GM23338 (cell line): ENCODE results near the gene HADH. TPM values are rescaled to one million over a fixed set of nuclear protein-coding genes. Genes with fewer than 3 reads are reported as not detected.

Experiments used
- ATAC-seq: fragments of 200-7000 bp; cut with Tn5 transposase; 3 replicates; pipeline ENCODE4 v1.9.1; 2020
- DNase-seq: peaks from one replicate; pipeline ENCODE4 v3.0.0-alpha.2; 2015; ENCODE audit warnings: low spot score
- H2AFZ ChIP-seq: fragments of 200-600 bp; sonication (generic); 2 replicates; pipeline ENCODE4 v1.8.0; 2016; ENCODE audit warnings: antibody characterized with exemption, mild to moderate bottlenecking, moderate library complexity
- H3F3A ChIP-seq: fragments of 200-600 bp; sonication (generic); replicated peaks from 2 replicates; pipeline ENCODE4 v1.8.0; 2017; ENCODE audit warnings: antibody characterized with exemption, mixed run types, low read depth
- H3K27ac ChIP-seq: fragments of 200-600 bp; sonication (generic); 2 replicates; pipeline ENCODE4 v1.6.1; 2016; ENCODE audit warnings: low read depth
- H3K27me3 ChIP-seq: fragments of 200-600 bp; sonication (generic); 2 replicates; pipeline ENCODE4 v1.8.0; 2016; ENCODE audit warnings: mild to moderate bottlenecking, mixed run types, moderate library complexity; ENCODE audit not compliant: insufficient read depth
- H3K36me3 ChIP-seq: fragments of 200-600 bp; sonication (generic); 2 replicates; pipeline ENCODE4 v1.8.0; 2016; ENCODE audit warnings: mild to moderate bottlenecking; ENCODE audit not compliant: insufficient read depth
- H3K4me1 ChIP-seq: fragments of 200-600 bp; sonication (generic); 2 replicates; pipeline ENCODE4 v1.8.0; 2016; ENCODE audit warnings: mild to moderate bottlenecking, moderate library complexity; ENCODE audit not compliant: insufficient read depth
- H3K4me2 ChIP-seq: fragments of 200-600 bp; sonication (generic); 2 replicates; pipeline ENCODE4 v1.7.1; 2017; ENCODE audit warnings: mixed run types
- H3K4me3 ChIP-seq: fragments of 200-600 bp; sonication (generic); 2 replicates; pipeline ENCODE4 v1.6.1; 2016; ENCODE audit warnings: mixed run types
- H3K79me2 ChIP-seq: fragments of 200-600 bp; sonication (generic); replicated peaks from 2 replicates; pipeline ENCODE4 v1.8.0; 2017; ENCODE audit warnings: mild to moderate bottlenecking; ENCODE audit not compliant: insufficient read depth
- H3K9me2 ChIP-seq: fragments of 200-600 bp; sonication (generic); 2 replicates; pipeline ENCODE4 v1.8.0; 2017; ENCODE audit not compliant: insufficient read depth
- H4K20me1 ChIP-seq: fragments of 200-600 bp; sonication (generic); replicated peaks from 2 replicates; pipeline ENCODE4 v1.8.0; 2017; ENCODE audit warnings: mild to moderate bottlenecking; ENCODE audit not compliant: insufficient read depth
- H3K27ac Mint-ChIP-seq: 2 replicates; pipeline ENCODE4 v1.8.0; 2020; ENCODE audit warnings: inconsistent platforms, mild to moderate bottlenecking, moderate library complexity, mixed read lengths
- H3K27me3 Mint-ChIP-seq: 3 replicates; pipeline ENCODE4 v1.8.0; 2022; ENCODE audit warnings: low read depth, mild to moderate bottlenecking, moderate library complexity, mixed read lengths, inconsistent platforms; ENCODE audit not compliant: insufficient read depth, poor library complexity
- H3K36me3 Mint-ChIP-seq: 3 replicates; pipeline ENCODE4 v1.8.0; 2021; ENCODE audit warnings: low read depth, mild to moderate bottlenecking, inconsistent platforms, moderate library complexity, mixed read lengths
- H3K4me1 Mint-ChIP-seq: 3 replicates; pipeline ENCODE4 v1.8.0; 2020; ENCODE audit warnings: mild to moderate bottlenecking, inconsistent platforms, mixed read lengths
- H3K4me3 Mint-ChIP-seq: 3 replicates; pipeline ENCODE4 v1.8.0; 2021; ENCODE audit warnings: moderate library complexity, mild to moderate bottlenecking, inconsistent platforms, mixed read lengths
- H3K9me3 Mint-ChIP-seq: 3 replicates; pipeline ENCODE4 v1.8.0; 2020; ENCODE audit warnings: moderate library complexity, mild to moderate bottlenecking, inconsistent platforms, mixed read lengths
- CREB1 ChIP-seq: fragments of 250-450 bp; sonication (Bioruptor Pico); IDR thresholded peaks from 2 replicates; pipeline ENCODE4 v1.5.0; 2020; ENCODE audit warnings: low read depth, mild to moderate bottlenecking, moderate library complexity
- JUNB ChIP-seq: IDR thresholded peaks from one replicate; pipeline ENCODE4 v1.6.1; 2016; ENCODE audit warnings: antibody characterized with exemption; ENCODE audit not compliant: unreplicated experiment
- NANOG ChIP-seq: IDR thresholded peaks from 2 replicates; pipeline ENCODE4 v1.6.1; 2016; ENCODE audit warnings: antibody characterized with exemption, borderline replicate concordance
- POLR2AphosphoS5 ChIP-seq: IDR thresholded peaks from 2 replicates; pipeline ENCODE4 v1.6.1; 2016; ENCODE audit warnings: antibody characterized with exemption, low read depth
- ZNF114 ChIP-seq: fragments of 250-450 bp; sonication (Bioruptor Pico); IDR thresholded peaks from 2 replicates; pipeline ENCODE4 v1.5.0; 2020; ENCODE audit warnings: mild to moderate bottlenecking, moderate library complexity
- polyA plus RNA-seq: library from polyadenylated mRNA; unstranded; fragments of >200 nt; fragmentation: Nextera tagmentation; extraction: Ambion mirVana; gene quantifications from 2 replicates; pipeline ENCODE4 v1.2.1, GENCODE V29; 2016
- total RNA-seq: library from RNA; depleted of rRNA; stranded (reverse); fragments of >200 nt; shearing (Covaris generic); gene quantifications from 2 replicates; pipeline ENCODE4 v1.2.3, GENCODE V29; 2014
- TF ChIP-seq, protein P1 (sequence below), 2 experiments: fragments of 200-600 bp in 1 of 2; sonication (generic) in 1 of 2; conservative IDR thresholded peaks; 2 replicates each; pipeline versions ENCODE4 v1.5.1 to v1.6.1; 2016 to 2017; ENCODE audit warnings: antibody characterized with exemption in 2 of 2, low read depth in 2 of 2, mild to moderate bottlenecking in 2 of 2, moderate library complexity in 1 of 2
- TF ChIP-seq, protein P2 (sequence below): IDR thresholded peaks from 2 replicates; pipeline ENCODE4 v1.6.1; 2016; ENCODE audit warnings: antibody characterized with exemption

The HADH gene
- total and polyA plus RNA-seq, 2 experiments from 2014 or later, result 39.1 to 39.2 TPM

DNA sequence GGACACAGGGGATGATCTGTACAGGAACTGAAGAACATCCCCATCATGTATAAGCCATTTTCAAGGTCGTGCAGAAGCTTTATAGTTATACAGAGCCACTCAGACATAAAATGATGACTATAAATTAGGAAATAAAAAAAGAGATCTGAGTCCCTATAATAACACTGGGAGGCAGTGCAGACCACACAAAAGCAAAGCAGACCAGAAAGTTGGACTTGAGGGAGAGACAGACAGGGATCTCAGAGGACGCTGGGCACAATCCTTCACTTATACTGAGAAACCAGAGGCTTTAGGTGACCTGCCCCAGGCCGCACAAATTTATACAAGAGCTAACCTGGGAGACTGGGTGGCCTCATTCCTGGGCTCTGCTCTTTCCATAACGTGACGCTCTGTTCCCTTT lies 70.5 kb downstream of the HADH start:
- H3K4me3 Mint-ChIP-seq, result no peak overlapping the region
- Histone ChIP-seq H3K79me2 (no peaks in the 10 kb centered on the region), H3K4me1 (no peaks in the 10 kb centered on the region), H3K4me2 (no peak overlapping the region), H3K4me3 (no peak overlapping the region), H4K20me1 (no peaks in the 10 kb centered on the region), H3K27me3 (no peaks in the 10 kb centered on the region), H3K9me2 (no peaks in the 10 kb centered on the region), H3K27ac (no peak overlapping the region), H3F3A (no peaks in the 10 kb centered on the region), H2AFZ (no peak overlapping the region), H3K36me3 (no peaks in the 10 kb centered on the region)
- no peaks in the 10 kb centered on the region for H3K27me3 Mint-ChIP-seq
- no peaks in the 10 kb centered on the region for H3K36me3 Mint-ChIP-seq
- ATAC-seq (peak; percentile 80), DNase-seq (peak; percentile 64)
- no peak for TF ChIP-seq ZNF114 (CRISPR knock-in tag)
- TF ChIP-seq, protein P1, sequence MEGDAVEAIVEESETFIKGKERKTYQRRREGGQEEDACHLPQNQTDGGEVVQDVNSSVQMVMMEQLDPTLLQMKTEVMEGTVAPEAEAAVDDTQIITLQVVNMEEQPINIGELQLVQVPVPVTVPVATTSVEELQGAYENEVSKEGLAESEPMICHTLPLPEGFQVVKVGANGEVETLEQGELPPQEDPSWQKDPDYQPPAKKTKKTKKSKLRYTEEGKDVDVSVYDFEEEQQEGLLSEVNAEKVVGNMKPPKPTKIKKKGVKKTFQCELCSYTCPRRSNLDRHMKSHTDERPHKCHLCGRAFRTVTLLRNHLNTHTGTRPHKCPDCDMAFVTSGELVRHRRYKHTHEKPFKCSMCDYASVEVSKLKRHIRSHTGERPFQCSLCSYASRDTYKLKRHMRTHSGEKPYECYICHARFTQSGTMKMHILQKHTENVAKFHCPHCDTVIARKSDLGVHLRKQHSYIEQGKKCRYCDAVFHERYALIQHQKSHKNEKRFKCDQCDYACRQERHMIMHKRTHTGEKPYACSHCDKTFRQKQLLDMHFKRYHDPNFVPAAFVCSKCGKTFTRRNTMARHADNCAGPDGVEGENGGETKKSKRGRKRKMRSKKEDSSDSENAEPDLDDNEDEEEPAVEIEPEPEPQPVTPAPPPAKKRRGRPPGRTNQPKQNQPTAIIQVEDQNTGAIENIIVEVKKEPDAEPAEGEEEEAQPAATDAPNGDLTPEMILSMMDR (conservative IDR thresholded peaks at IDR 0.05; ENCODE audit: low read depth in 2 of 2), result peak; percentile 61 to 68
- no peak overlapping the region for H3K27ac Mint-ChIP-seq
- H3K4me1 Mint-ChIP-seq, result peaks cover 9% of the 10 kb centered on the region; the same call in 2 of the 3 replicates
- H3K9me3 Mint-ChIP-seq, result no peaks in the 10 kb centered on the region

DNA sequence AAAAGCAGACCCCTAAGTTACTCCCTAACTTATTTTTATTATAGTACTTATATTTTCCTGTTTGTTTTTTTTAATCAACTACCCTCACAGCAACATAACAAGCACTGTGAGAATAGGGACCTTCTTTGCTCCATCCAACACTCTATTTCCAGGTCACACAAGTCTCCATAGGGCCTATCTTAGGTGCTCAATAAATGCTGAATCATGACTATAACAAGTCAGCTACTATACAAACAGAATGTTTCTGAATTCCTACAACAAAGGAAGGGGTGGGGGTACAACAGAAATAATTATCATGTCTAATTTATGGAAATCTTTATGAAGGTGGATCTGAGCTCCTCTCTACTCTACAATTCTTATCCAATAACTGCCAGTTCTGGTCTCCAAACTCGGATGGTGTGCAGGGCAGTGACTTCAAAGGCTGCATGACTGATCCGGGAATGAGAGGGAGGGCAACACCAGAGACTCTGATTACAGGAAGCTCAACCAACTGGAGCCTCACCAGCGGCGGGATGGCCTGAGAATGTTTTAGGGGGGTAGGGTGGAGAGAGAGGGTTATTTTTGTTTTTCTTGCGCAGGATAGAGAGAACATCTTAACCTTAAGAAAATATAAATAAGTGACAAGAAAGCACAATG lies 71.1 kb downstream of the HADH start:
- H3K9me3 Mint-ChIP-seq, result no peaks in the 10 kb centered on the region
- H3K9me2 ChIP-seq, result no peaks in the 10 kb centered on the region
- no peaks in the 10 kb centered on the region for H3K4me1 ChIP-seq
- no peaks in the 10 kb centered on the region for H3F3A ChIP-seq
- no peak overlapping the region for H3K4me3 Mint-ChIP-seq
- TF ChIP-seq POLR2AphosphoS5, result no peak
- TF ChIP-seq JUNB, result no peak
- TF ChIP-seq, protein P1 (conservative IDR thresholded peaks at IDR 0.05; ENCODE audit: low read depth in 2 of 2), result no peak
- TF ChIP-seq, protein P2, sequence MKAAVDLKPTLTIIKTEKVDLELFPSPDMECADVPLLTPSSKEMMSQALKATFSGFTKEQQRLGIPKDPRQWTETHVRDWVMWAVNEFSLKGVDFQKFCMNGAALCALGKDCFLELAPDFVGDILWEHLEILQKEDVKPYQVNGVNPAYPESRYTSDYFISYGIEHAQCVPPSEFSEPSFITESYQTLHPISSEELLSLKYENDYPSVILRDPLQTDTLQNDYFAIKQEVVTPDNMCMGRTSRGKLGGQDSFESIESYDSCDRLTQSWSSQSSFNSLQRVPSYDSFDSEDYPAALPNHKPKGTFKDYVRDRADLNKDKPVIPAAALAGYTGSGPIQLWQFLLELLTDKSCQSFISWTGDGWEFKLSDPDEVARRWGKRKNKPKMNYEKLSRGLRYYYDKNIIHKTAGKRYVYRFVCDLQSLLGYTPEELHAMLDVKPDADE, result no peak
- TF ChIP-seq NANOG, result no peak
- TF ChIP-seq CREB1, result no peak
- H3K36me3 Mint-ChIP-seq, result no peaks in the 10 kb centered on the region
- H3K4me1 Mint-ChIP-seq, result peaks cover 9% of the 10 kb centered on the region; the same call in 2 of the 3 replicates
- H3K4me2 ChIP-seq, result no peak overlapping the region
- H3K27ac ChIP-seq, result no peak overlapping the region
- H3K4me3 ChIP-seq, result no peak overlapping the region
- no peaks in the 10 kb centered on the region for H3K36me3 ChIP-seq
- H2AFZ ChIP-seq, result no peak overlapping the region
- no peak for ATAC-seq
- H3K79me2 ChIP-seq, result no peaks in the 10 kb centered on the region
- H3K27me3 Mint-ChIP-seq, result no peaks in the 10 kb centered on the region
- H3K27ac Mint-ChIP-seq, result peak overlapping the region; percentile 49; the same call in 1 of the 2 replicates
- DNase-seq, result no peak
- H4K20me1 ChIP-seq, result no peaks in the 10 kb centered on the region
- H3K27me3 ChIP-seq, result no peaks in the 10 kb centered on the region
